ENCODE measurements around the gene KRT222.

DNA sequence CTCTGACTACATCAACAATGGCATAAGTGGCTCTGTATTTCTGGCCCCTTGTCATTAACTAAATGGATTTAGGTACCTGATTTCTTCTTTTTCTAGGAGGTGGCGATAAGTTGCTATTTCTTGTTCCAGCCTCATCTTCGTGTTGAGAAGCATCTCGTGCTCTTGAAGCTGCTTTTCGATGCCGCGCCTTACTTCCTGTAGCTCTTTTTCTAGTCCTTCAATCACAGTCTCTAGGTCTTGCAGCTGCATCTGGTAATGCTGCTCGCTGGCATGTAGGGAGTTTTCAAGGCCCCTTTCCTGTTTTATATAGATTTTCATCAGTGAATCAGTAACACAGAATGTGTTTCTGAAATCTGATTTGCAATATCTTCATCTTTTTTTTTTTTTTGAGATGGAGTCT is 5.1 kb downstream of the KRT222 start:
- TF ChIP-seq ESRRG (CRISPR knock-in tag; IDR thresholded peaks at IDR 0.05): no peak
- no peak for TF ChIP-seq ZC3H10 (CRISPR knock-in tag; IDR thresholded peaks at IDR 0.05)
- TF ChIP-seq, protein P1, sequence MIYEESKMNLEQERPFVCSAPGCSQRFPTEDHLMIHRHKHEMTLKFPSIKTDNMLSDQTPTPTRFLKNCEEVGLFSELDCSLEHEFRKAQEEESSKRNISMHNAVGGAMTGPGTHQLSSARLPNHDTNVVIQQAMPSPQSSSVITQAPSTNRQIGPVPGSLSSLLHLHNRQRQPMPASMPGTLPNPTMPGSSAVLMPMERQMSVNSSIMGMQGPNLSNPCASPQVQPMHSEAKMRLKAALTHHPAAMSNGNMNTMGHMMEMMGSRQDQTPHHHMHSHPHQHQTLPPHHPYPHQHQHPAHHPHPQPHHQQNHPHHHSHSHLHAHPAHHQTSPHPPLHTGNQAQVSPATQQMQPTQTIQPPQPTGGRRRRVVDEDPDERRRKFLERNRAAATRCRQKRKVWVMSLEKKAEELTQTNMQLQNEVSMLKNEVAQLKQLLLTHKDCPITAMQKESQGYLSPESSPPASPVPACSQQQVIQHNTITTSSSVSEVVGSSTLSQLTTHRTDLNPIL (CRISPR knock-in tag; IDR thresholded peaks at IDR 0.05; ENCODE audit: low read depth): no peak
- TF ChIP-seq, protein P2, sequence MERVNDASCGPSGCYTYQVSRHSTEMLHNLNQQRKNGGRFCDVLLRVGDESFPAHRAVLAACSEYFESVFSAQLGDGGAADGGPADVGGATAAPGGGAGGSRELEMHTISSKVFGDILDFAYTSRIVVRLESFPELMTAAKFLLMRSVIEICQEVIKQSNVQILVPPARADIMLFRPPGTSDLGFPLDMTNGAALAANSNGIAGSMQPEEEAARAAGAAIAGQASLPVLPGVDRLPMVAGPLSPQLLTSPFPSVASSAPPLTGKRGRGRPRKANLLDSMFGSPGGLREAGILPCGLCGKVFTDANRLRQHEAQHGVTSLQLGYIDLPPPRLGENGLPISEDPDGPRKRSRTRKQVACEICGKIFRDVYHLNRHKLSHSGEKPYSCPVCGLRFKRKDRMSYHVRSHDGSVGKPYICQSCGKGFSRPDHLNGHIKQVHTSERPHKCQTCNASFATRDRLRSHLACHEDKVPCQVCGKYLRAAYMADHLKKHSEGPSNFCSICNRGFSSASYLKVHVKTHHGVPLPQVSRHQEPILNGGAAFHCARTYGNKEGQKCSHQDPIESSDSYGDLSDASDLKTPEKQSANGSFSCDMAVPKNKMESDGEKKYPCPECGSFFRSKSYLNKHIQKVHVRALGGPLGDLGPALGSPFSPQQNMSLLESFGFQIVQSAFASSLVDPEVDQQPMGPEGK (CRISPR knock-in tag; IDR thresholded peaks at IDR 0.05; ENCODE audit: borderline replicate concordance): no peak
- TF ChIP-seq ARNTL (CRISPR knock-in tag; IDR thresholded peaks at IDR 0.05; ENCODE audit: borderline replicate concordance, low read depth): no peak
